NCI-H128 (cell line): ENCODE data around the gene SERINC3.
A peak's percentile ranks its signal among the peaks of the same experiment; 100 is the strongest.
"Not testable (repeated sequence)": the region's sequence is repeated elsewhere in the genome, so short reads cannot be mapped to it uniquely, and the experiment has no call there.

Source experiments
- DNase-seq: peaks from one replicate; lab custom pipeline; 2025; ENCODE audit not compliant: unreplicated experiment; lab: John Stamatoyannopoulos, UW

The SERINC3 gene

DNA sequence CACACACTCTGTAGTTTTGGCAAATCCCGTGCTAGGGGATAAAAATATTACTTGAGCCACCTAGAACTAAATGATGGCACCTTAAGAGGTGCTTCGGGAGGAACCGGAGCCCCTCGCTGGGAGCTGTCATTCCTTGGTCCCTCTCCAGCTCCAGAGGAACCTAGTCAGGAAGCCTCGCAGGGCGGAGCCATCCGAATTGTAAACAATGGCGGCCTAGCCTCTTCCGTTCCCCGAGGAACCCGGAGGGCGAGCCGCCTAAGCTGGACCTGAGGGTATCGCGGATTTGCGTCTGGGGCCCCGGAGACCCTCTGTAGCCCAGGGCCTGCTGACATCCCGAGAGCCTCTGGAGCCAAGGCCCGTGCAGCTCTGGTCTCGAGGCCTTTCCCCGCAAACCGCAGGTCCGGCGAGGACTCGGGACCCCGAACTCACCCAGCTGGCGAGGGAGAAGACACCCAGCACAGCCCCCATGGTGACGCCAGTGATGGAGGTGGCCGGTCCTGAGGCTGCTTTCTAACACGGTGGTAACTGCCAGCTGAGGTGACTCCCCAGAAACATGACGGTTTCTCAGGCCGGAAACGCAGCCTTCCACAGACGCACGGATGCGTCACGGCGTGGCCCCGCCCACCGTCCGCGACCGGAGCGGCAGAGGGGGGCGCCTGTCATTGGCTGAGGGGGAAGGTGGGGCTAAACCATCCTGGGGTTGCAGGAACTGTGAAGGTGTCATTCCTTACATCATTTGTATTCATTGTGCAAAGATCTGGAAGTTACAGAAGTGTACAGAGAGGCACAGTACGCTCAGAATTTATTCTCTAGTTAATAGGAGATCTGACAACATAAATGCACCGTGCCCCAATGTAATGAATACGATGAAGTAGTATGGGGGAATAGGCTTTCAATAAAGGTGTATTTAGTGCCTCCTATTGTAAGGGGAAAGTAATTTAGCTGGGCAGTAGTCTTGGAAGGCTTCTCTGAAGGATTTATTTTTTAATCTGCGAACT, at the start of gene SERINC3:
Gene SERINC3 (minus strand): TSS at position 587 of the 998 bp plus-strand sequence. CDS start 119 bp downstream, at position 468.
- DNase-seq: peak; percentile 79

DNA sequence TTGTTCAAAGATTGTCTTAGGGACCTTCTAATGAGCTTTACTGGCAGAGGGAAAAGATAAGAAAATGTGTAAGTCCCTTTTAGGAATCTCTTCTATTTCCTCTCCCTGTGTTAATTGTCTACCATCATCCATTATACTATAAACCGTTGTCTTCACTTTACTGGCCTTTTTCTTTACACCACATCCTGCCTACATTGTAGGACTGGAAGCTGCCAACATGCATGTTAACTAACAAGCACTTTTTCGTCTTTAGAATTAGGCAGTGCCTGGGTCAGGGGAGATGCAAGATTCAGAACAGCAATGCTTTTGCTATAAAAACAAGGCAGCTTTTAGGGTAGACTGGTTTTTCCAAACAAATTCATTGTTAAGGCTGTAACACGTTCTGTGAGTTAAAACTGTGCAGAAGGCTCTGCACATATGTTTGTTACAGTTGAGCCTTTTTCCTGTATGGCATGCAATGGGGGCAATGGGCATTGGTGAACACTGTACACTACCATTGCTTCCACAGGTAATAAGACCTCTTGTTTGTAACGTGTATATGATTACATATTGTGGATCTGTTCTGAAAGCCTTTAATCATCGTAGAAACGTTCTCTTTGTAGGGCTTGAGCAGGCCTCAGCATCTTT, 49.6 kb upstream of the SERINC3 start:
- no peak for DNase-seq

DNA sequence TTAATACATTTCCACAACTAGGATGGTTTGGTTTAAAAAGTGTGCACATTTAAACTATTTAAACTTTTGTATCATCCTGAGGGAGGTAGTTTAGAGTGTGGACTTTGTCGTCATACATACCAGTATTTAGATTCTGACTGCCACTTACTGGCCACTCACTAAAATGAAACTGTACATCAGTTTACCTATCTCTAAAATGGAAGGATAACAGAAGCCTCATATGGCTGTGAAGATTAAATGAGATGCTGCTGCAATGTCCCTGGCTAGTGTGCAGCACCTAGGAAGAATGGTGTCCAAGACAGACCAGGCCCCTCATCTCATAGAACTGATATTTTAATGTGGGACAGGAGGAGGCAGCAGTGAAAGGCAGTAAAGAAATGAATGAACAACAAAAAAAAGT, 48.5 kb upstream of the SERINC3 start:
- DNase-seq: no peak

DNA sequence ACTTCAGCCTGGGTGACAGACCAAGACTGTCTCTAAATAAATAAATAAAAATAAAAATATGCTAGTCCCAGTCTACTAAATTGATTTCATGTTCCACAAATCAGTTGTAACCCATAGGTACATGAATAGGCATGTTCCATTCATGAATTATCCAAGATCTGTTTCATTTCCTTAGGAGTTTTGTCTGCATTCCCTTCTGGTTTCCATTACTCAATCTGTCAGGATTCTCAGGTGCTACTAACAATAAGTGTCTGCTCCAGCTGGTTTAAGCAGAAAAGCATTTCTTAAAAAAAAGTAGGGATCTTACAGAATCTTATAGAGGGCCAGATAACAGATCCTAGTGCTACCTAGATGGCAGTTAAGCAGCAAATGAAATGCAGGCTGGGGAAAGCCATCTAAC, 44.9 kb upstream of the SERINC3 start:
- DNase-seq: no peak

DNA sequence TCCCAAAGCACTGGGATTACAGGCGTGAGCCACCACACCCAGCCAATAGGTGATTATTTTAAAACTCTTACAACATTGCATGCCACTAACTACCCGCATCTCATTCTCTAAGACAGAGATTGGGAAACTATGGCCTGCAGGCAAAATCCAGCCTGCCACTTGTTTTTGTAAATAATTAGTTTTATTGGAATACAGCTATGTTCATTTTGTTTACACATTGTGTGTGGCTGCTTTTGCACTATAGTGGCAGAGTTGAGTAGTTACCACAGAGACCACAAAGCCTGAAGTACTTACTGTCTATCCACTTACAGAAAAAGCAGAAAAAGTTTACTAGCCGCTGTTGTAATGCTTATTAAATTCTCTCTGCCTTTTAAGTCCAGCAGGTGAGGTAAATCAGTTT, 44.1 kb upstream of the SERINC3 start:
- no peak for DNase-seq

DNA sequence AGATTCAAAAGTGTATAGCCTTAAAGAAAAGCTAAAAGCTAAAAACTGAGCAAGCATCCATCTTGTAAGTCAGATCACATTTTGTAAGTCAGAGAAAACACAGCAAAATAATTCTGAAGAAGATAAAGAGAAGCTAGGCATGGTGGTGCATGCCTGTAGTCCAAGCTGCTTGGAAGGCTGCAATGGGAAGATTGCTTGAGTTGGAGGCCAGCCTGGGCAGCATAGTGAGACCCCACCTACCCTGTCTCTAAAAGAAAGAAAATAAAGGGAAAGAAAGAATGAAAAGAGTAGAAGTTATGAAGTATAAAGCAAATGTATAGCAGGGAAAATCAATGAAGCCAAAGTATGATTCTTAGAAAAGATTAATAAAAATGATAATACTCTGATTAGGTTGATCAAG, 40.0 kb upstream of the SERINC3 start:
- no peak for DNase-seq

DNA sequence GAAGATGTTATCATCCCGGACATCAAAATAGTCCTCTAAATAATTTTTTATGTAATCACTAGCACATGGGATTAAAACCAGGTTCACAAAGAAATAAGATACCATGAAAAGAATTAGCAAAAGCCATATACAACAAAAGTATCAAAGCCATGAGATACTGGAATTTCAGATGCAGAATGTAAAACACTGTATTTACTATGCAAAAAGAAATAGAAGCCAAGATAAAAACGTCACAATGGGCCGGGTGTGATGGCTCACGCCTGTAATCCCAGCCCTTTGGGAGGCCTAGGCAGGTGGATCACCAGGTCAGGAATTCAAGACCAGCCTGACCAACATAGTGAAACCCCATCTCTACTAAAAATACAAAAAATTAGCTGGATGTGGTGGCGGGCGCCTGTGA, 38.9 kb upstream of the SERINC3 start:
- DNase-seq: not testable (repeated sequence)

DNA sequence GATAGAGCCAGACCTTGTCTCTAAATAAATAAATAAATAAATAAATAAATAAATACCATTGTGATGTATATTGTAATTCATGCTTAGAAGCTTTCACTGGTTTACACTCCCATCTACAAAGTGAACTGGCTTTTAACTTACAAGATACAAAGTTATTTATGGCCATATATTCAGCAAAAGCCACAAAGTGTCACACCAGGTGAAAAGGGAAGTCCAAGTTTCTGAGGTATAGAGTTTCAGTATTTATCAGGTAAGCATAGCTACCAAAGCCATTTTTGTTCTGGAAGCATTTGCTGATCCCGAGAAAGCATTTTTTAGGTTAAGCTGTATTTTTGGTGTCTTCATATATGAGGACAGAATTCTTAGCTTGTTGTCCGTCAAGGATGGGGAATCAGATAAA, 38.4 kb upstream of the SERINC3 start:
- no peak for DNase-seq

DNA sequence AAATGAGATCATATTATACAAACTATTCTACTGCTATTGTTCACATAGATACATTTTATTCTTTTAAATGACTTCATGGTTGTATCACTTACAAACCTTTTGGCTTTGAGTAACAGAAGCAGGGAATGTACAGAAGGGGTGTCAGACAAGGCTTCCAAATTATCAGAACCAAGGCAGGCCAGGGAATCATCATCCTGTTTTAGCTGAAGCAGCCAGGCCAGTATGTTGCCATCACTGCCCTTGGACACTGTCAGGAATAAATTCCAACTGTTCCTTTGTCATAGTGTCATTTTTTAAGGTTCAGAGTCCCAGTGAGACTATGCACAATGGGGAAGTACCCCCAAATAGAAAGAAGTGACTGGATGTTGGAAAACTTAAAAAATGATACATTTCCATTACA, 37.4 kb upstream of the SERINC3 start:
- no peak for DNase-seq

DNA sequence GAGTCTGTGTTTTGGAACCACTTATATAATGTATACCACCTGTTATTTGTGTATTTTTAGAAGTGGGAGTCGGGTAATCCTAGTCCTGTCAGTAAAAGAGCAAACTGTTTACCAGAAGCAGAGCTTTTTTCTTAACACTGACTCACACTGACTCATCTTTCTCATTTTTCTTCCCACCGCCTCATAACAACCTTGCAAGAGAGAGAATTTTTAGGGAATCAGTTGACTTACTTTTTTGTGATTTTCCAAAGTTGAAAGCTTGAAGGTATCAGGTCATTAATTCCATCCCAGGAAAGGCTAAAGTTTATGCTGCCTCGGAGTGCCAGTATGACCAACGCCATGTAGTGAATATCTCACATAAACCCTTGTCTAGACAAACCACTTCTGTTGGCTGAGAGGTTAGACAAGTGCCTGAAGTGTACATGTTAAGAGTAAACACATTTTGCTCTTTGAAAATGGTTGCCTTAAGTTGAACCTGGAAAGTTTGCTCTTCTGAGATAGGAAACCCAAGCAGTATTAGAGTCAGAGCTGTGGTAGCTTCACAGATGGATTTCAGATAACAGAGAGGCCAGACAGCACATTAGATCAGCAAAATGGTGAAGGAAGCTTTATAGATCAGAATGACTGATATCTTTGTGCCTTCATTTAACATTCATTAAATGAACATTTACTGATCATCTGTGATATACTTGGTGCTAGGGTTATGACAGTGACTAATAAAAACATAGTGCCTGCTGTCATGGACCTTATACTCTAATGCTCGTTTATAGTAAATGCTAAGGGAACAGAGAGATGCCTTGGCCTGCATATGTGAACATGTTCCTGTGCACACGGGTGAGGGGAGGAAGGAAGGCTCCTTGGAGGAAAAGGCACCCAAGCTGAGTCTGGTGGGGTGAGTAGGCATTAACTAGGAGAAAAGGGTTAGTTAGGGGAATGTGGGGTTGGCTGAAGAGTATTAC, 31.4 kb upstream of the SERINC3 start:
- DNase-seq: peak; percentile 51

DNA sequence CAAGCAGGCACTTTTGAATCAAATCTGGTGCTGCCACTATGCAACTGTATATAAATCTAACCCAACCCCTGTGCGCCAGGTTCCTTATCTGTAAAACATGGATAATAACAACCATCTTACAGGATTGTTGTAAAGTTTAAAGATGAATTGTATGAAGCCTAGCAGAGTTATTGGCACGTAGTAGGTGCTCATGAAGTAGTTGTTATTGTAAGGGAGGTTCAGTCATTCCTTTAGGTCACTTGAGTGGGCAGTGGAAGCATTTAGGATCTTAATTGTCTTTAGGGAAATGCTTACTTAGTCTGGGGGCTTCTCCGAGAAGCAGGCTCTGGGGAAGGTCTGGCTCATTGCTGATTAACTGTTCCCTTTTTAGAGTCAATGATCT, 30.7 kb upstream of the SERINC3 start:
- no peak for DNase-seq

DNA sequence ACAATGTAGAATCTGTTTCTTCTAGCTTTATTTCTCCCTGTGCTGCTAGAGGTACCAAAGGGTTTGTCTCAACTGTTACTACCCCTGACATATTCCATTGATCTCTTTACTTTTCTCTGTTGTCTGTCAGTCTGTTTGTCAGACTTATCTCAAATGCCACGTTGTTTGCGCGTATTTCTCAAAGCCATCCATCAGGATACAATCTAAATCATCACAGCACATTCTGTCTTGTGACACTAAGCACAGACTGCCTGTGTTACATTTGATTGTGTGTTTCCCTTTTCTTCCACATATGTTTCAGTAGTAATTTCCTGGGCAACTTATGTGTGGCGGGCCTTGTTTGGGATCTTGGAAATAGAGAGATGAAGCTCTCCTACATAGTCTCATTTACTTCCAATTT, 30.2 kb upstream of the SERINC3 start:
- no peak for DNase-seq

DNA sequence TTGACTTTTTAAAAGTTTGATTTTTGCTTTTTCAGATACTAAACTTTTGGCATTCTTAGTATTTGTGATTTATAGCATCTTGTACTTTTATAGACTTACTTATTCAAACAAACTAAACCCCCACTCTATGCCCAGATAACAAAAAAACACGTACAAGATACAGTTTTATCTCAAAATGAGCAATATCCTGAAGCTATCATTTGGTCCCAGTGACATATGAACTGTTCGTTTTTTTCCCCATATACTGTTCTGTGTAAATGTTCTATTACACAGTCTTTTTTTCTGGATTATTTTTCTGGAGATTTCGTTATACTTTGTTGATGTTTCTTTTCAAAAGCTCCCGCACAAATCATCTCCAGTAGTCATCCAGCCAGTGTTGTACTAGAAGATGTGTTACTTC, 27.3 kb upstream of the SERINC3 start:
- no peak for DNase-seq

DNA sequence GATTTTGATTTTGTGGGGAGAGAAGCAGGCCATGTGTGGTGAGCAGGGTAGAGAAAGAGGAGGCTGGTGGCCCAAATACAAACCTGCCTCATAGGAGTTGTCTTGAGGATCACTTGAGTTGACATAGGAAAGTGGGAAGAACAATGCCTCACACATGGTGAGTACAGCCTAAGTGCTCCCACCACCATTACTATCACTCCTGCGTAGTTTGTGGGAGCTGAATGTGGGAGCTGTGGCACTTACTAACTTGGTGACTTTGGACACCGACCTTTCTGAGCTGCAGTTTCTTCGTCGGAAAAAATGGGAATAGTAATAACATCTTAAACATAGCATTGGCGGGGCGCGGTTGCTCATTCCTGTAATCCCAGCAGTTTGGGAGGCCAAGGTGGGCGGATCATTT, 25.5 kb upstream of the SERINC3 start:
- no peak for DNase-seq

DNA sequence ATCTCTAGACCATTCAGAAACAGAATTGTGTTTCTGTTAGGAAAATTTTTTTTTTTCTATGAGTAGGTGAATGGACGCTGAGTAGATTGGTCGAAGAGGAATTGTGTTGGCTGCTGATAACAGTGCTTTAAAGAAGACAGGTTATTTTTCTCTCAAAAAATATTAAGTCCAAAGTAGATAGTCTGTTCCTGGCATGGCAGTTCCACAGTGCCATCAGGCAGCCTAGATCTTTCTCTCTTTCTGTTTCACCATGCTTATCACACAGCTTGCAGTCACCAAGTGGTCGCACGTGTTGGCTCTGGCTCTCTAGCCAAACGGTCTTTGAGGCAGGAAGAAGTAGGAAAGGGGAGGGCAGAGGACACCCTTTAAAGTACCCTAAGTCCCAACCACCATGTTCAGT, 22.4 kb upstream of the SERINC3 start:
- DNase-seq: no peak

DNA sequence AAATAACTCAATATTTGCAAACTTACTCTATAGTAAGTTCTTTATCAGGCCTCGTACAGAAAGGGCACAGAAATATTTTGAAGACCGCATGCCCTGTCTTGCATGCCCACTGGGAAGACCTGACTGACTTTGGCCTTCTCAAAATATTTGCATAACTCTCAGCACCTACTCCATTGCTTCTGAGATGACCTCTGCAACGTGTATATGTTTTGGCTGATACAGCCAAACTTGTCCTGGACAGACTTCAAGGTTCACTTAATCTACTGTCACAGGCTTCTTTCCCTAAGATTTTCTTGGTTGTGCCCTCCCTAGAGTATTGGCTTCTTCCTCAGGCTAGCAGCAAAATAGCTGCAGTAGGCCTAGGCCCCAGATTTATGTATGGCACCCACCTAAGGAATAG, 21.5 kb upstream of the SERINC3 start:
- DNase-seq: no peak

DNA sequence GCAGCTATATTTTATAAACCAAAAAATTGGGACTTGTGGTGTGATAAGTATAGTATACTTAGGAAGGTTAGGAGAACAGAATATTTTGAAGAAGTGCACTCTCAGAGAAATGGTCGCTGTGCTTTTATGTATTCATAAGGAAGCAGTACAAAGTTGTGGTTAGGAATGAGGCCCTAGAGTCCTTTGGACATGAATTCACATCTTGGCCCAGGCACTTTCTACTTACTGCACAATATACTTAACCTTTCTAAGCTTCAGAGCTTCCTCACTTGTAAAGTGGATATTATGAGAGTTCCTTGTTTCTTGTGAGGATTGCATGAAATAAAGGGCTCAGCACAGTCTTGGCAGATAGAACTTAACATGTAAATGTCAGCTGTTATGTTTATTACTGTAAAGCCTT, 21.0 kb upstream of the SERINC3 start:
- no peak for DNase-seq

DNA sequence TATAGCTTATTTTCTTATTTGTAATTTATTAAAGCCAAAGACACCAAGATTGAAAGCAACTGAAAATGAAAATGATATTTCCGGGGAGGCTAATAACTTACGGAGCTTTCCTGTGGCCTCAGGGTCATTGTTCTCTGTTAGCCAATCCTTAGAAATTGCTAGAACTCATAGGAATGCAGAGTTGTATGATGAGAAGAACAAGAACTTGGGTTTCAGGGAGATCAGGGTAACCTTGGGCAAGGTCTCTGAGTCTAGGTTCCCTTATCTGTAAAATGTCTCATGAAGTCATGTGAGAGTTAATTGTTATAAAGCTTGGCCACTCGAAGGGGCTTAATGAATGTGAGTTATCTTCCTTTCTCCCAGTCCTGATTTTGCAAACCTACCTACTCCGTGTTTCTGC, 20.1 kb upstream of the SERINC3 start:
- DNase-seq: no peak

DNA sequence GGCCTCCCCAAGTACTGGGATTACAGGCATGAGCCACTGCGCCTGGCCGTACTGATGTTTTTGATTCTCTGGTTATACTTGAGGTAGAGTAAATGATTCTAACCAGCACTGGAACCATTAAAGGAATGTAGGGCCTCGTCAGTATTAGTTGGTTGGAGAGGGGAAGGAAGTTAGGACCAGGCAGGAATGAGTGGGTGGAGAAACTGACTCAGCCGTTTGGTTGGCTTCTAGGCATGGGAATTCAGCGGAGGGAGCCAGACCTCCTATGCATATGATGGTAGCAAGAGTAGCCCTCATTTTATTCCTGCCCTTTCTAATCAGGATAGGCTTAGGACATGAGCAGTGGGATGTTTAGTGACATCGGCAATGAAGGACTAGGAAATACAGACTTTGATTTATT, 19.0 kb upstream of the SERINC3 start:
- DNase-seq: no peak

DNA sequence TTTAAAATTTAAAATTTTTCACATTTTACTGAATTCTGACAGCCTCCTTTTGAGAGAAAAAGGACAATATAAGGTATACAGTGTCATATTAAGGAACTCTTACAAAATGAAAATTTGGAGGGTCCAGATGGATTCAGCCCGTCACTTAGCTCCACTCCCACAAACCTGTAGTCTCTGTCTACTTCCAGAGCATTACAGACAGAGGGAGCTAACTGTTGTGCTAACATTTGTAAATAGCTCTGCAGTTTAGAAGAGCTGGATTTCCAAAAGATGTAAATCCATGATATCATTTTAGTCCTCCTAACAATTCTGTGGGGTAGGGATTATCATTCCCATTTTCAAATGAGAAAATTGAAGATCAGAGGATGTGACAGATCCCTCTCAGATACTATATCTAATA, 16.1 kb upstream of the SERINC3 start:
- no peak for DNase-seq

DNA sequence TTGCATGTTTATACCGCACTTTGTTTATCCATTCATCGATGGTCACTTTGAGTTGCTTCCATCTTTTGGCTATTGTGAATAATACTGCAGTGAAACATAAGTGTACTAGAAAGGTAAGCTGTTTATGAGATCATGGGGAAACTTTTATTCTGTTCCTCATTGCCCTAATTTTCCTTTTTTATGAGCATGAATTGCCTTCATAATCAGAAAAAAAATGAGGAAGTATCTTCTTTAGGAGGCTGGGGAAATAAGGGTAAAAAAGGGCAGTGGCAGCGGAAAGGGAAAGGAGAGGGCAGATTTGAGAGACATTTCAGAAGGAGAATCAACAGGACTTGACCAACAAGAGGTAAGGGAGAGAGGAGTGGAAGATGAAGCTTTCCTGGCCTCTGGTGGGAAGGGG, 14.3 kb upstream of the SERINC3 start:
- no peak for DNase-seq
